ENCODE data around the gene TRAF7. TPM values are rescaled to one million over a fixed set of nuclear protein-coding genes. Genes with fewer than 3 reads are reported as not detected.

The TRAF7 gene
- total and polyA plus RNA-seq, 2 of the 13 experiments (the other 11 are each of a cell fraction or from before 2014, with no cell fraction given) = 47.9 to 65.6 TPM

DNA sequence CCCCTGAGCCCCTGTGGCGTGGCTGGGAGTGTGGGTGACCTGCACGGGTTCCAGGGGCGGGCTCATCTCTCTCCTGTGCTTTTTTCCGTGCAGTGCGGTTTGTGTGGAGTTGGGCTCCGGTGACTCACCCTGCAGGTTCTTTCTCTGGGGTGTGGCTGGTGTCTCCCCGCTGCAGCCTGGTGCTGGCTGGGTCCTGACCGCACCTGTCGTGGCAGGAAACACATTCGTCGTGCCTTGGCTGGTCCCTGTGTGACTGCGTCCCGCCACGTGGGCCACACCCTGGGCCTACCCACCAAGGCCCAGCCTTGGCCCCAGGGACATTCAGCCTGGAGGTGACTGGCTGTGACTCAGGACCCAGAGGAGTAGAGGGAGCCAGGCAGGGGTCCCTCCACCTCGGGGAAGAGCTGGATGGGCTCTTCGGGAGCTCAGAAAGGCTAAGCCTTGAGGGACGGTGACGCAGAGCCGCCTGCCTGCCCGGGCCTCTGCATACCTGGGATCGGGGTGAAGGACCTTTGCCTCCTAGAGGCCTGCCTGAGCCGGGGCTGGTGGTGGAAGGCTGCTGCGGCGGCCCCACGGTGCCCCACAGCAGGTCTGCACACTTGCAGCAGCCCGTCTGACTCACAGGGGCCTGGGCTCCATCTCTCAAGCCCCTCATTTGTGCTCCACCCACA is 7.8 kb downstream of the TRAF7 start (continued):
- TF ChIP-seq, protein P1, sequence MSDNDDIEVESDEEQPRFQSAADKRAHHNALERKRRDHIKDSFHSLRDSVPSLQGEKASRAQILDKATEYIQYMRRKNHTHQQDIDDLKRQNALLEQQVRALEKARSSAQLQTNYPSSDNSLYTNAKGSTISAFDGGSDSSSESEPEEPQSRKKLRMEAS (IDR thresholded peaks at IDR 0.05) = peak; percentile 75; the same call in 1 of the 2 replicates
- TF ChIP-seq, protein P2, sequence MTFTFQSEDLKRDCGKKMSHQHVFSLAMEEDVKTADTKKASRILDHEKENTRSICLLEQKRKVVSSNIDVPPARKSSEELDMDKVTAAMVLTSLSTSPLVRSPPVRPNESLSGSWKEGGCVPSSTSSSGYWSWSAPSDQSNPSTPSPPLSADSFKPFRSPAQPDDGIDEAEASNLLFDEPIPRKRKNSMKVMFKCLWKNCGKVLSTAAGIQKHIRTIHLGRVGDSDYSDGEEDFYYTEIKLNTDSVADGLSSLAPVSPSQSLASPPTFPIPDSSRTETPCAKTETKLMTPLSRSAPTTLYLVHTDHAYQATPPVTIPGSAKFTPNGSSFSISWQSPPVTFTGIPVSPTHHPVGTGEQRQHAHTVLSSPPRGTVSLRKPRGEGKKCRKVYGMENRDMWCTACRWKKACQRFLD (CRISPR knock-in tag; IDR thresholded peaks at IDR 0.05; ENCODE audit: borderline replicate concordance) = no peak
- TF ChIP-seq JUND (CRISPR knock-in tag; IDR thresholded peaks at IDR 0.05) (no peak), POLR2A (IDR thresholded peaks at IDR 0.05; ENCODE audit: insufficient read depth in 1 of 2, low read depth in 2 of 2, low read length in 2 of 2) (no peak), MLLT10 (CRISPR knock-in tag; IDR thresholded peaks at IDR 0.05) (no peak), KMT2A (CRISPR knock-in tag; IDR thresholded peaks at IDR 0.05) (no peak), MIER2 (CRISPR knock-in tag; IDR thresholded peaks at IDR 0.05) (no peak), HNF4A (CRISPR knock-in tag; IDR thresholded peaks at IDR 0.05) (peak; percentile 70), ZNF605 (CRISPR knock-in tag; IDR thresholded peaks at IDR 0.05) (no peak), SP2 (CRISPR knock-in tag; IDR thresholded peaks at IDR 0.05) (no peak), ARHGAP35 (CRISPR knock-in tag; IDR thresholded peaks at IDR 0.05; ENCODE audit: borderline replicate concordance) (peak; percentile 75), LCORL (IDR thresholded peaks at IDR 0.05) (no peak), LCORL (CRISPR knock-in tag; IDR thresholded peaks at IDR 0.05) (peak; percentile 68), HOXA3 (CRISPR knock-in tag; IDR thresholded peaks at IDR 0.05) (peak; percentile 74), ZNF772 (CRISPR knock-in tag; IDR thresholded peaks at IDR 0.05) (0 out of 2 replicates have a peak, but pooled peaks have one; percentile 30), NFYB (CRISPR knock-in tag; IDR thresholded peaks at IDR 0.05) (0 out of 2 replicates have a peak, but pooled peaks have one; percentile 17), ZNF550 (CRISPR knock-in tag; IDR thresholded peaks at IDR 0.05; ENCODE audit: borderline replicate concordance) (no peak), ZNF761 (CRISPR knock-in tag; conservative IDR thresholded peaks at IDR 0.05) (no peak), ZNF256 (CRISPR knock-in tag; conservative IDR thresholded peaks at IDR 0.05) (no peak), MAZ (IDR thresholded peaks at IDR 0.05; ENCODE audit: borderline replicate concordance, low read depth, low read length) (0 out of 2 replicates have a peak, but pooled peaks have one; percentile 13), MAZ (CRISPR knock-in tag; IDR thresholded peaks at IDR 0.05; ENCODE audit: low read depth) (0 out of 2 replicates have a peak, but pooled peaks have one; percentile 24)
- TF ChIP-seq, protein P3, sequence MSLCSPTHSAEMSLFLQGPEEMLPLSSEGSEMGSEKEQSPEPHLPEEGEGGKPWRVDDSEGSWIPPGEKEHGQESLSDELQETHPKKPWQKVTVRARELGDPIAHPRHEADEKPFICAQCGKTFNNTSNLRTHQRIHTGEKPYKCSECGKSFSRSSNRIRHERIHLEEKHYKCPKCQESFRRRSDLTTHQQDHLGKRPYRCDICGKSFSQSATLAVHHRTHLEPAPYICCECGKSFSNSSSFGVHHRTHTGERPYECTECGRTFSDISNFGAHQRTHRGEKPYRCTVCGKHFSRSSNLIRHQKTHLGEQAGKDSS (CRISPR knock-in tag; IDR thresholded peaks at IDR 0.05; ENCODE audit: borderline replicate concordance, low read depth) = no peak
- TF ChIP-seq, protein P4, sequence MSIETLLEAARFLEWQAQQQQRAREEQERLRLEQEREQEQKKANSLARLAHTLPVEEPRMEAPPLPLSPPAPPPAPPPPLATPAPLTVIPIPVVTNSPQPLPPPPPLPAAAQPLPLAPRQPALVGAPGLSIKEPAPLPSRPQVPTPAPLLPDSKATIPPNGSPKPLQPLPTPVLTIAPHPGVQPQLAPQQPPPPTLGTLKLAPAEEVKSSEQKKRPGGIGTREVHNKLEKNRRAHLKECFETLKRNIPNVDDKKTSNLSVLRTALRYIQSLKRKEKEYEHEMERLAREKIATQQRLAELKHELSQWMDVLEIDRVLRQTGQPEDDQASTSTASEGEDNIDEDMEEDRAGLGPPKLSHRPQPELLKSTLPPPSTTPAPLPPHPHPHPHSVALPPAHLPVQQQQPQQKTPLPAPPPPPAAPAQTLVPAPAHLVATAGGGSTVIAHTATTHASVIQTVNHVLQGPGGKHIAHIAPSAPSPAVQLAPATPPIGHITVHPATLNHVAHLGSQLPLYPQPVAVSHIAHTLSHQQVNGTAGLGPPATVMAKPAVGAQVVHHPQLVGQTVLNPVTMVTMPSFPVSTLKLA (IDR thresholded peaks at IDR 0.05) = no peak
- TF ChIP-seq, protein P5, sequence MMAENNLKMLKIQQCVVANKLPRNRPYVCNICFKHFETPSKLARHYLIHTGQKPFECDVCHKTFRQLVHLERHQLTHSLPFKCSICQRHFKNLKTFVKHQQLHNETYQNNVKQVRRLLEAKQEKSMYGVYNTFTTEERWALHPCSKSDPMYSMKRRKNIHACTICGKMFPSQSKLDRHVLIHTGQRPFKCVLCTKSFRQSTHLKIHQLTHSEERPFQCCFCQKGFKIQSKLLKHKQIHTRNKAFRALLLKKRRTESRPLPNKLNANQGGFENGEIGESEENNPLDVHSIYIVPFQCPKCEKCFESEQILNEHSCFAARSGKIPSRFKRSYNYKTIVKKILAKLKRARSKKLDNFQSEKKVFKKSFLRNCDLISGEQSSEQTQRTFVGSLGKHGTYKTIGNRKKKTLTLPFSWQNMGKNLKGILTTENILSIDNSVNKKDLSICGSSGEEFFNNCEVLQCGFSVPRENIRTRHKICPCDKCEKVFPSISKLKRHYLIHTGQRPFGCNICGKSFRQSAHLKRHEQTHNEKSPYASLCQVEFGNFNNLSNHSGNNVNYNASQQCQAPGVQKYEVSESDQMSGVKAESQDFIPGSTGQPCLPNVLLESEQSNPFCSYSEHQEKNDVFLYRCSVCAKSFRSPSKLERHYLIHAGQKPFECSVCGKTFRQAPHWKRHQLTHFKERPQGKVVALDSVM (CRISPR knock-in tag; IDR thresholded peaks at IDR 0.05) = peak; percentile 52; the same call in 1 of the 2 replicates
- TF ChIP-seq, protein P6, sequence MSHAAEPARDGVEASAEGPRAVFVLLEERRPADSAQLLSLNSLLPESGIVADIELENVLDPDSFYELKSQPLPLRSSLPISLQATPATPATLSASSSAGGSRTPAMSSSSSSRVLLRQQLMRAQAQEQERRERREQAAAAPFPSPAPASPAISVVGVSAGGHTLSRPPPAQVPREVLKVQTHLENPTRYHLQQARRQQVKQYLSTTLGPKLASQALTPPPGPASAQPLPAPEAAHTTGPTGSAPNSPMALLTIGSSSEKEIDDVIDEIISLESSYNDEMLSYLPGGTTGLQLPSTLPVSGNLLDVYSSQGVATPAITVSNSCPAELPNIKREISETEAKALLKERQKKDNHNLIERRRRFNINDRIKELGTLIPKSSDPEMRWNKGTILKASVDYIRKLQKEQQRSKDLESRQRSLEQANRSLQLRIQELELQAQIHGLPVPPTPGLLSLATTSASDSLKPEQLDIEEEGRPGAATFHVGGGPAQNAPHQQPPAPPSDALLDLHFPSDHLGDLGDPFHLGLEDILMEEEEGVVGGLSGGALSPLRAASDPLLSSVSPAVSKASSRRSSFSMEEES (CRISPR knock-in tag; IDR thresholded peaks at IDR 0.05) = no peak
